SK-N-SH treated with all-trans-retinoic acid at 6 μM for 48 hours (cell line): Measurements from ENCODE around the gene FAM50B.

ENCODE experiments used
- ARNTL ChIP-seq: fragments of 450-650 bp; formaldehyde crosslinking; IDR thresholded peaks from 2 replicates; pipeline ENCODE4 v1.5.0; 2020; ENCODE audit warnings: low read depth, mild to moderate bottlenecking, moderate library complexity, borderline replicate concordance
- SNAI2 ChIP-seq: fragments of 250-450 bp; sonication (Bioruptor Pico); IDR thresholded peaks from 2 replicates; pipeline ENCODE4 v1.5.0; 2020; ENCODE audit warnings: mild to moderate bottlenecking, moderate library complexity
- TCF4 ChIP-seq: fragments of 250-450 bp; sonication (Bioruptor Pico); IDR thresholded peaks from 2 replicates; pipeline ENCODE4 v1.8.0; 2021; ENCODE audit warnings: mild to moderate bottlenecking, moderate library complexity, borderline replicate concordance
- TOX ChIP-seq: fragments of 250-450 bp; sonication (Bioruptor Pico); IDR thresholded peaks from 2 replicates; pipeline ENCODE4 v1.8.0; 2021; ENCODE audit warnings: mild to moderate bottlenecking, moderate library complexity, borderline replicate concordance
- ZC3H10 ChIP-seq: fragments of 250-450 bp; sonication (Bioruptor Pico); IDR thresholded peaks from 2 replicates; pipeline ENCODE4 v1.5.1; 2021; ENCODE audit warnings: mild to moderate bottlenecking, moderate library complexity
- ZFP3 ChIP-seq: fragments of 250-450 bp; sonication (Bioruptor Pico); IDR thresholded peaks from 2 replicates; pipeline ENCODE4 v1.5.0; 2020; ENCODE audit warnings: mild to moderate bottlenecking, moderate library complexity
- TF ChIP-seq, protein P1 (sequence below): fragments of 250-450 bp; sonication (Bioruptor Pico); IDR thresholded peaks from 2 replicates; pipeline ENCODE4 v1.5.1; 2020; ENCODE audit warnings: low read depth, mild to moderate bottlenecking, moderate library complexity
- TF ChIP-seq, protein P2 (sequence below): fragments of 250-450 bp; sonication (Bioruptor Pico); IDR thresholded peaks from 2 replicates; pipeline ENCODE4 v1.5.1; 2021; ENCODE audit warnings: mild to moderate bottlenecking, moderate library complexity

DNA sequence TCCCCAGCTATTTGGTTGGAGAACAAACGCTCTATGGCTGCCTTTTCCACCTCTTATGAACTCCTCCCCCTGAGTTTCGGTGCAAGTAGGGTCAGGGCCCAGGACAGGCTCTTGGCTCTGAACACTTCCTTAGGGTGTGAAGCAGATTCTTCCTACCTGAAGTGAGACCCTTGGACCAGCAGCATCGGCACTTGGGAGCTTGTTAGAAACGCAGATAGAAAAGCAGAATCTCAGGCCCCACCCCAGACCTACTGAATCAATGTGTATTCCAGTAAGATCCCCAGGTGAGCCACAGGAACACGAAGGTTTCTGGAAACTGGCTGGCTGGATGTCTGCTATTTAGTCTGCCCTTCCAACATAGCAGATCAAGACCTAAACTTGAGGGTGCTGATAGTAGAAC lies 3.2 kb downstream of the FAM50B start:
- TF ChIP-seq SNAI2 (CRISPR knock-in tag): no peak
- TF ChIP-seq, protein P1, sequence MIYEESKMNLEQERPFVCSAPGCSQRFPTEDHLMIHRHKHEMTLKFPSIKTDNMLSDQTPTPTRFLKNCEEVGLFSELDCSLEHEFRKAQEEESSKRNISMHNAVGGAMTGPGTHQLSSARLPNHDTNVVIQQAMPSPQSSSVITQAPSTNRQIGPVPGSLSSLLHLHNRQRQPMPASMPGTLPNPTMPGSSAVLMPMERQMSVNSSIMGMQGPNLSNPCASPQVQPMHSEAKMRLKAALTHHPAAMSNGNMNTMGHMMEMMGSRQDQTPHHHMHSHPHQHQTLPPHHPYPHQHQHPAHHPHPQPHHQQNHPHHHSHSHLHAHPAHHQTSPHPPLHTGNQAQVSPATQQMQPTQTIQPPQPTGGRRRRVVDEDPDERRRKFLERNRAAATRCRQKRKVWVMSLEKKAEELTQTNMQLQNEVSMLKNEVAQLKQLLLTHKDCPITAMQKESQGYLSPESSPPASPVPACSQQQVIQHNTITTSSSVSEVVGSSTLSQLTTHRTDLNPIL (CRISPR knock-in tag): no peak
- TF ChIP-seq ZC3H10: no peak
- no peak for TF ChIP-seq ZFP3
- no peak for TF ChIP-seq TOX (CRISPR knock-in tag)
- TF ChIP-seq ARNTL (CRISPR knock-in tag): no peak
- TF ChIP-seq, protein P2, sequence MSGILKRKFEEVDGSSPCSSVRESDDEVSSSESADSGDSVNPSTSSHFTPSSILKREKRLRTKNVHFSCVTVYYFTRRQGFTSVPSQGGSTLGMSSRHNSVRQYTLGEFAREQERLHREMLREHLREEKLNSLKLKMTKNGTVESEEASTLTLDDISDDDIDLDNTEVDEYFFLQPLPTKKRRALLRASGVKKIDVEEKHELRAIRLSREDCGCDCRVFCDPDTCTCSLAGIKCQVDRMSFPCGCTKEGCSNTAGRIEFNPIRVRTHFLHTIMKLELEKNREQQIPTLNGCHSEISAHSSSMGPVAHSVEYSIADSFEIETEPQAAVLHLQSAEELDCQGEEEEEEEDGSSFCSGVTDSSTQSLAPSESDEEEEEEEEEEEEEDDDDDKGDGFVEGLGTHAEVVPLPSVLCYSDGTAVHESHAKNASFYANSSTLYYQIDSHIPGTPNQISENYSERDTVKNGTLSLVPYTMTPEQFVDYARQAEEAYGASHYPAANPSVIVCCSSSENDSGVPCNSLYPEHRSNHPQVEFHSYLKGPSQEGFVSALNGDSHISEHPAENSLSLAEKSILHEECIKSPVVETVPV: no peak
- TF ChIP-seq TCF4 (CRISPR knock-in tag): no peak
